HL-60/S4 (cell line): ENCODE measurements around the gene PI4KA.

Experiments
- in situ Hi-C: fragments of 300-500 bp; cut with MboI; formaldehyde crosslinking; loops from 2 replicates; pipeline ENCODE4 v1.14.3; 2022; ENCODE audit warnings: low sequenced_read_pairs

The PI4KA gene

GRCh38 chr22:20818471-20818870, 40.1 kb downstream of the PI4KA start:
- in situ Hi-C loops = no loop called here

- in situ Hi-C loops = no loop called here
Observed at GRCh38 chr22:20816559-20816958, 42.1 kb downstream of the PI4KA start.

GRCh38 chr22:20815477-20816050, 43.0 kb downstream of the PI4KA start:
- in situ Hi-C loops = no loop called here

- in situ Hi-C loops = no loop called here
Observed at GRCh38 chr22:20814221-20814808, 44.3 kb downstream of the PI4KA start.

- in situ Hi-C loops = no loop called here
Observed at GRCh38 chr22:20813056-20813455, 45.6 kb downstream of the PI4KA start.

GRCh38 chr22:20811971-20812660, 46.5 kb downstream of the PI4KA start:
- in situ Hi-C loops = no loop called here

- in situ Hi-C loops = no loop called here
Observed at GRCh38 chr22:20811171-20811570, 47.4 kb downstream of the PI4KA start.

GRCh38 chr22:20810645-20811044, 48.0 kb downstream of the PI4KA start:
- in situ Hi-C loops = no loop called here

- in situ Hi-C loops = no loop called here
Observed at GRCh38 chr22:20809538-20810185, 48.9 kb downstream of the PI4KA start.

GRCh38 chr22:20808844-20809243, 49.8 kb downstream of the PI4KA start:
- in situ Hi-C loops = no loop called here

- in situ Hi-C loops = no loop called here
Observed at GRCh38 chr22:20807315-20807752, 51.3 kb downstream of the PI4KA start.

GRCh38 chr22:20805972-20806471, 52.6 kb downstream of the PI4KA start:
- in situ Hi-C loops = no loop called here

GRCh38 chr22:20804650-20805049, 54.0 kb downstream of the PI4KA start:
- in situ Hi-C loops = no loop called here

- in situ Hi-C loops = no loop called here
Observed at GRCh38 chr22:20803696-20804324, 54.8 kb downstream of the PI4KA start.

GRCh38 chr22:20802922-20803553, 55.6 kb downstream of the PI4KA start:
- in situ Hi-C loops = no loop called here

GRCh38 chr22:20802452-20802851, 56.2 kb downstream of the PI4KA start:
- in situ Hi-C loops = no loop called here

GRCh38 chr22:20799449-20799848, 59.2 kb downstream of the PI4KA start:
- in situ Hi-C loops = no loop called here

- in situ Hi-C loops = no loop called here
Observed at GRCh38 chr22:20798974-20799373, 59.6 kb downstream of the PI4KA start.

GRCh38 chr22:20798218-20798617, 60.4 kb downstream of the PI4KA start:
- in situ Hi-C loops = no loop called here

GRCh38 chr22:20796731-20797130, 61.9 kb downstream of the PI4KA start:
- in situ Hi-C loops = no loop called here
